Measurements from ENCODE around the gene ARL5C.
"Not testable (repeated sequence)": the region's sequence is repeated elsewhere in the genome, so short reads cannot be mapped to it uniquely, and the experiment has no call there.

ARL5C gene

DNA sequence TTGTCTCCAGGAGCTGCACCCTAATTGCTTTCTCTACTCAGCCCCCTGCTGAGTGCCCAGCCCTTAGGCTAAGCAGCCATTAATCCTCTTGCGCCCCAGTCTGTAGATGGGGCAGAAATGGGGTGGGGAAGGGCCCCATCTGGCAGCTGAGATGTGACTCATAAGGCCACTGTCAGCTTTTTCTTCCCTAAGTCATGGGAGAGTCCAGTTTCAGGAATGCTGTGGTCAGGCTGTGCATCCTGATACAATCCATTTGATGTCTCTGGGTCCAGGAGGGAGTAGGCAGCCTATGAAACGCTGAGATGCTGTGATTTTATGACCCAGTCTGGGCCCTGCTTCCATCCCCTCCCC, 26.8 kb downstream of the ARL5C start:
- DNase-seq, result no peak

DNA sequence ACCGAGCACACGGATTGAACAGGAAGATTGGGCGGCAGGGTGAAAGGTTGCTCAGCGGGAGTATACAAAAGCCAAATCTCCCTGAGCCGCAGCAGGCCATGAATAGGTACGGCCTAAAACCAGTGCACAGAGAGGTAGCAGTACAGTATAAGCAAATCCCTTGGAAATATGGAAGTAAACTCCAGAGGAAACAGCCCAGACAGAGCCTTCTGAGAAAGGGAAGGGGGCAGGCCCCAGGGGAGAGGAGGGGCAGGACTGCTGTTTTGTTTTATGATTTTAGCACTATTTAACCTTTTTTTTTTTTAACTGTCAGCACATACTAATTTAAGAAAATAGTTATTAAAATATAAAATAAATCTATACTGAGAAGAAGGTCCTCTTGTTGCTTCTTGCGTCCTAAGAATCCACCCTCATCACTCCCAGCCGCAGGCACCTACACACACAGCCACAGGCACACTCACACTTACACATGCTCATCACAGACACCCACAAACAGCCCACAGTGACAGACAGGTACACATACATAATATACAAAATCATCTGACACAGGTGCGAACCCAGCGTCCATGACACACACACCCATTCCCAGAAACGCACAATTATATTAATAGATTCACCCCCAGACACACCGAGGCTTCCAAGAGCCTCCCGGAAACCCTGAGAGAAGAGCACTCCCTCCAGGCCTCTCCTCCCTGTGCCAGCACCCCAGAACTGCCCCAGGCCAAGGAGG, 27.4 kb downstream of the ARL5C start:
- DNase-seq, result no peak

DNA sequence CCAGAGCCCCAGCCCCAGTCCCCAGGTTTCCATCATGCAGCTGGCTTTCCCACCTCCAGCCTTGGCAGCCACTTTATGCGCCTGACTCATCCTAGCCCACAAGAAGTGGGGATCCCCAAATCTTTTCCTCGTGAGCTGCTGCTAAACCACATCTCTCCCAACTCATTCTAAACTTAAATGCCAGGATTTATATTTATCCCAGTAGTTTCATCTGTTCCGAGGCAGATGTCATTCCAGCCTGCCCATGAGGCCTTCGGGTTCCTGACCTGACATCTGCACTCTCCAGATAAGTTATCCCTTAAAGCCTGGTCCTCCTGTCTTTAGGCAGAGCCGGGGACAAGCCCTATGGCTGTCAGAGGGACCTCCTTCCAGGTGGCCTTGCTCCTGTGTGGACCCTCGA, 31.1 kb downstream of the ARL5C start:
- DNase-seq, result no peak

DNA sequence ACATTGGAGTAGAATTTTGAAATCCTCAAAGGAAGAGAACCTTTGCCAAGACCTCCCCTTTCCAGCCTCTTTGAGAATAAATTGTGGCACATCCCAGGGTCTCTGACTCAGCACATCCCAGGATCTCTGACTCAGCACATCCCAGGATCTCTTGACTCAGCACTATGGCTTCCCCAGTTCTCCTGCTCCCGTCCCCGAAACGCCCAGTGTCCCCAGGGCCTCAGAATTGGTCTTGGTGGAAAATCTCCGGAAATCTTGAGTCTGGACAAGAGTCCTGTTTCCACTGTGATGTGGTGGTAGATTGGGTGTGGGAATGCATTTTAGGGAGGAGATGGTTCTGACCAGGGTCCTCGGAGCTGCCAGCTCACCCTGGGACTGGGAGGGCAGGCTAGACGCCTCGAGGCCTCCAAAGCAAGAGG, 33.8 kb downstream of the ARL5C start:
- no peak for DNase-seq

DNA sequence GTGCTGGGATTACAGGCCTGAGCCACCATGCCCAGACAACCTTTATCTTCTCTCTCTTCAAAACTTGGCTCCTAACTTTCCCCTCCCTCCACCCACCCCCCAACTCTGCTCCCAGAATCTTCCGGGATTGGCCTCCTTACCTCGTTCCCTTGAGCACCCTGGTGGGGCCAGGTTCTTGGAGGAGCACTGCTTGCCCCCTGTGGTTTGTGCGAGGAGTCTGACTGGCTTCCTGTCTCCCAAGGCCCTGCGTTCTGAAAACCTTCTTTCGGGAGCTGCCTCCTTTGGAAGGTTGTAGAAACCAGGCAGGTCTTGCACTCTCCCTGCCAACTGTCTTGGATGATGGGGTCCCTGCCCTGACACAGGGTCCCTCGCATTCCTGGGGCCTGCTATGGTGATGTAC, 34.3 kb downstream of the ARL5C start:
- no peak for DNase-seq

DNA sequence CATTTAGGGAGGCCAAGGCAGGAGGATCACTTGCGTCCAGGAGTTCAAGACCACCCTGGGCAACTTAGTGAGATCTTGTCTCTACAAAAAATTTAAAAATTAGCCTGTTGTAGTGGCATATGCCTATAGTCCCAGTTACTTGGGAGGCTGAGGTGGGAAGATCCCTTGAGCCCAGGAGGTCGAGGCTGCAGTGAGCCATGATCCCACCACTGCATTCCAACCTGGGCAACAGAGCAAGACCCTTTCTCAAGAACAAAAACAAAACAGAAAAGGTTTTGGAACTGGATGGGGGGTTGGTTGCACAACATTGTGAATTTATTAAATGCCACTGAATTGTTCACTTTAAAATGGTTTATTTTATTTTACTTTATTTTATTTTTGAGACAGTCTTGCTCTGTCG, 35.8 kb downstream of the ARL5C start:
- no peak for DNase-seq

DNA sequence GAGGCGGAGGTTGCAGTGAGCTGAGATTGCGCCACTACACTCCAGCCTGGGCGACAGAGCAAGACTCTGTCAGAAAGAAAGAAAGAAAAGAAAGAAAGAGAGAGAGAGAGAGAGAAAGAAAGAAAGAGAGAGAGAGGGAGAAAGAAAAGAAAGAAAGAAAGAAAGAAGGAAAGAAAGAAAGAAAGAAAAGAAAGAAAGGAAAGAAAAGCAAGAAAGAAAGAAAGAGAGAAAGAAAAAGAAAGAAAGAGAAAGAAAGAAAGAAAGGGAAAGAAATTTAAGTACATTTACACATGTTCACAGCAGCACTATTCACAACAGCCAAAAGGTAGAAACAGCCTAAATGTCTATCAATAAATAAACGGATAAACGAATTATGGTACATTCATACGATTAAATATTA, 36.4 kb downstream of the ARL5C start:
- DNase-seq, result not testable (repeated sequence)

DNA sequence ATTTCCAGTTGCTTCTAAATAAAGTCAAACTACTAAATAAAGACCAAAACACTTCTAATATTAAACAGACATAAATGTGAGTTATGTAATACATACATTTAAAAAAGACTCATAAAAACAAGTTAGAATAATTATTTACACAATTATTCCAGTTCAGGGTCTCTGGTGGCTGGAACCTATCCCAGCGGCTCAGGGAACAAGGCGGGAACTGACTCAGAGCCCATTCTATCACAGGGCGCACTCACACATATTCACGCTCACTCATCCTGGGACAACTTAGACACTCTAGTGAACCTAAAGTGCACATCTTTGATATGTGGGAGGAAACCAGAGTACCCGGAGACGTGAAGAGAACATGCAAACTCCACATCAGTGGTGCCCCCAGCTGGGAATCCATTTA, 39.5 kb downstream of the ARL5C start:
- no peak for DNase-seq

DNA sequence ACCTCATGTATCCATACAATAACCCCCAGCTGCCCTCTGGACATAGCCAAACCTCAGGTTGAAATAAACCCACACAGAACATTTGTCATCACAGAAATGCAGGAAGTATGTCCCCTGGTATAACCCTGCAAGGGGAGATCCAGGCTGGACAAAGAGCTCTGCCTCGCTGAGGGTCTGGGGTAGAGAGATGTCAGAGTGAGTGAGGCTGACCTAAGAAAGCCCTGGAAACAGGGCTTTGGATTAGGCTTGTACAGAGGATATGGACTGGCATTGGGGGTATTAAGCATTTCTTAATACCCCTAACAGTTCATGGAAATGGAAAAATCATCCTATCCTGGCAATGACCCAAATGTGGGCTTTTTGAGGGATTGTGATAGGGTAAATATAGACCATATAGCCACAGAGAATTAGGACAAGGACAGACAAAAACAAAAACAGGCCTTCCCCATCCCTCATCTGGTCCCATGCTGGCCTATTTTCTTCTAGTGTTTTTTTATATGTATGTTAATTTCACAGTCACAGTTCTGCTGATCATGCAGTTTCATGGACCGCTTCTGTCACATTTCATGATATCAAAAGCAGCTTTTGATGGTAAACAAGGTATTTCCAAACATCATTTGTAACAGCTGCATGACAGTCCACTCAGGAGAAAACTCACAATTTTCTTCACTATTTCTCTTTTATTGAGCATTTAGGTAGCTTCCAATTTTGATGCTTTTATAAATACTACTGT, 40.7 kb downstream of the ARL5C start:
- DNase-seq, result no peak

DNA sequence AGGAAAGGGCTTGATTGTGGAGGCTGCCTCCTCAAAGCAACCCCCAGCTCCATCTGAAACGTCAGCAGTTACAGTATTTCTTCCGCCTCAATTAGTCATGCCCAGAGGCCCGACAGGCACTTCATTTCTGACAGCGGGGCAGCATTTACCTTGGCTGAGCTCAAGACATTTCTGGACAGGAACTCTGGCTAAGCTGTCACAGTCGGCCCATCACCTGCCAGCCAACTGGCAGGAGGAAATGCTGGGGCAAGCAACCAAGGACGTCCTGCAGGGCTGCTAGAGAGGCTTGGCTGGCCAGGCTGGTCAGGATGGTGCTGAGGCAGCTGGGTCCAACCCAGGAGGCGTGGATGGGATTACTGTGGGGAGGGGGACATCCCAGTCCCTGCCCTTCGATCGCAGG, 42.3 kb downstream of the ARL5C start:
- DNase-seq, result no peak

DNA sequence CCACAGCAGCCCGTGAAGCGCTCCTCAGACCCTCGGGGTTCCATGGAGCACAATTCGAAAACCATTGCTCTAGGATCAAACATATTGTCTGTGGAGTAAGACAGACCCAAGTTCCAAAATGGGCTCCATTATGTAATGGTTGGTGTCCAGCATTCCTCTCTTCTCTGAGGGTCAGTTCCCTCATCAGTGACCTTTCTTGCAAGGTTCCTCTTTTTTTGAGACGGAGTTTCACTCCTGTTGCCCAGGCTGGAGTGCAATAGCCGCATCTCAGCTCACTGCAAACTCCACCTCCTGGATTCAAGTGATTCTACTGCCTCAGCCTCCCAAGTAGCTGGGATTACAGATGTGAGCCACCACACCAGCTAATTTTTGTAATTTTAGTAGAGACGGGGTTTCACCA, 43.0 kb downstream of the ARL5C start:
- DNase-seq, result peak; percentile 73

DNA sequence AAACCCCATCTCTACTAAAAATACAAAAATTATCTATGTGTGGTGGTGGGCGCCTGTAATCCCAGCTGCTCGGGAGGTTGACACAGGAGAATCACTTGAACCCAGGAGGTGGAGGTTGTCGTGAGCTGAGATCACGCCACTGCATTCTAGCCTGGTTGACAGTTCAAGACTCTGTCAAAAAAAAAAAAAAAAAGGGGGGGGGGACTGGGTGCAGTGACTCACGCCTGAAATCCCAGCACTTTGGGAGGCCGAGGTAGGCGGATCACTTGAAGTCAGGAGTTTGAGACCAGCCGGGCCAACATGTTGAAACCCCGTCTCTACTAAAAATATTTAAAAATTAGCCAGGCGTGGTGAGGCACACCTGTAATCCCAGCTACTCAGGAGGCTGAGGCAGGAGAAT, 44.0 kb downstream of the ARL5C start:
- not testable (repeated sequence) for DNase-seq

DNA sequence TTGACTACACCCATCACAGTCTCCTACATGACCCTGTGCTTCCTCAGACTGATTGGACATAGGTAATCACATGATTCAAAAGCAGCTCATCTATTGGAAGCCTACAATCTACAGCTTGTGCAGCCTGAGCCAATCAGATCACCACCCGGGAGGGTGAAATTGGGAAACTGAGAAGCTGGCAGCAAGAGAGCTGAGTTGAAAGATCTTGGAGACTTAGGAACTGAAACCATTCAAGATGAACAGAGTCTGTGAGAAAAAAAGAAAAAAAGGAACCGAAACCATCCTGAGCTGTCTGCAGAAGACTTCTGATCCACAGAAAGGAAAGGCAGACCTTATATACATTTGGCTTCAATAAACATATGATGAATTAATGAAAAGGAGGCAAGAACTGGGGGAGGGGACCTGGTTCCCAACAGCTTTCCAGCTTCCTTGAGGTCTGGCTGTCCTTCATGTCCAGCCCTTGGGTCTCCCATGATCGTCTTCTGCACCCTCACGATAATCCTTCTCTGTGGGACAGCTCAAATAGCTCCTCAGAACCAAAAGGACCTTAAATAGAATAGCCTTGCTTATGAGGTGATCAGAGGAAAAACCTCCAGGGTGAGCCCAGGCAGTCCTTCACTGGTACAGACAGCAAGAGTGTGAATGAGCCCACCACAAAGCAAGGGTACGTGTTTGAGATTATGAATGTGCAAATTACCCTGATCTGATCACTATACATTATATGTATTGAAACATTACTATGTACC, 47.1 kb downstream of the ARL5C start:
- DNase-seq, result peak; percentile 99

DNA sequence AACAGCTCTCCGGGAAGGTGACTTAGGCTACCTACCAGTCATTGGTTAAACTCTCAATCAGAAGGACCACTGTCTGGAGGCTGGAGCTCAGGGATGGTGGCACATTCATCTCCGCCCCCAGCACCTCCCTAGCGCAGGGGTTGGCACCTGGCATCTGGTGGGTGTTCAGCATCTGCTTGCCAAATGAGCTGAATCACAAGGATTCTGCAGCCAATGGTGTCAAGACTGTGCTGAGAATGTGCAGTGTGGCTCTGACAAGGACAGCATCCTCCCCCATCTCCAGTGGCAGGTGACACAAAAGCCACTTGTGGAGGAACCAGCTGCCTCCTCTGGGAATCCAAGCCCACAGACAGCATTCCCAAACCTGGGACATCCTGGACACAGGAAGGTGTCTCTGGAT, 49.7 kb downstream of the ARL5C start:
- DNase-seq, result no peak

DNA sequence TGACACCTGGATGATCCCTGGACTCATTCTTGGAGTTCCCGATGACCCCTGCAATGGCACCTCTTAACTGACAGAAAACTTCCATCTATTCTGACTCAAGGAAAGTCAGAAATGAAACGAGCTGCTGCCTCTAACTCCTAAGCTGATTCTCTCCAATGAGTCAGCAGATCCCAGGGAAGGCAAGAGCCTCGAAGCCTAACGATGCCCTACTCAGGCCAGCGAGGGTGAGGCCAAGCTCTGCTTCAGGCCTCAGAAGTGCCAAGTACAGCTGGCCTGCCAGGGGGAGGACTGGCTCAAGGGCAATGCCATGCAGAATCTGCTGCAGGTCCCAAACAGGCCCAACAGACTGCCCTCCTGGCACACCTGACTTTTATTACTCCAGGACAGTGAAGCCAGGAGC, 50.8 kb downstream of the ARL5C start:
- DNase-seq, result no peak

DNA sequence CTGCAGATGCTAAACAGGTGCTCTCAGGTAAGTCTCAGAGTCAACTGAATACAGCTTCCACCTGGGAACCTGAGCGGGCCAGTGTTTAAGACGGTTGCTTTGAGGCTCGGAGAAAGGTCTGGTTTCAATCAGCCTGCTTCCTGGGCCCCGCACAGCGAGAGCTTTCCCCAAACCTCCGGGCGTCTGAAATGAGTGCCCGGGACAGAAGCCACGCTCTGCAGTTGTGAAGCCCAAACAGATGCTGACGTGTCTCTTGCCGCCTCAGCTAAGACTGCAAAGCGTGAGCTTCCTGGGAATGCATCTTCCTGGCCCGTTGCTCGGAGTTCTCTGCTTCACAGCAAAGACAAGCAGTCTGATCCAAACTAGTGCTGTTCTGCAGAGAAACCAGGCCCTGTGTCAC, 51.2 kb downstream of the ARL5C start:
- no peak for DNase-seq

DNA sequence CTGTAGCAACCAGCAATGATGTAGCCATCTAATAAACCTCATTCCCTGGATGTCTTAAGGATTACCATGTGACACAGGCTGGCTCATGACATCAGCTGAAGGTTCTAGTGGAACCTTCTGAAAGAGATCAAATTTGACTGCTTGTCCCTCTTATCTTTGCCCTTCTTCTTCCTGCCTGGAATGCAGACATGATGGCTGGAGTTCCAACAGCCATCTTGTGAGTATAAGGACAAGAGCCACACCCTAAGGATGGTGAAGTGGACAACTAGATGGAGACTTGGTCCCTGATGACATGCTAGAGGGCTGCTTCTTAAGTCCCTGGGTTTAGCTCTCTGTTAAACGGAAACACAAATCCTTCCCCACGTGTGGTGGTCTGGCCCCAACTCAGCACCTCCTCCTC, 52.1 kb downstream of the ARL5C start:
- DNase-seq, result no peak

DNA sequence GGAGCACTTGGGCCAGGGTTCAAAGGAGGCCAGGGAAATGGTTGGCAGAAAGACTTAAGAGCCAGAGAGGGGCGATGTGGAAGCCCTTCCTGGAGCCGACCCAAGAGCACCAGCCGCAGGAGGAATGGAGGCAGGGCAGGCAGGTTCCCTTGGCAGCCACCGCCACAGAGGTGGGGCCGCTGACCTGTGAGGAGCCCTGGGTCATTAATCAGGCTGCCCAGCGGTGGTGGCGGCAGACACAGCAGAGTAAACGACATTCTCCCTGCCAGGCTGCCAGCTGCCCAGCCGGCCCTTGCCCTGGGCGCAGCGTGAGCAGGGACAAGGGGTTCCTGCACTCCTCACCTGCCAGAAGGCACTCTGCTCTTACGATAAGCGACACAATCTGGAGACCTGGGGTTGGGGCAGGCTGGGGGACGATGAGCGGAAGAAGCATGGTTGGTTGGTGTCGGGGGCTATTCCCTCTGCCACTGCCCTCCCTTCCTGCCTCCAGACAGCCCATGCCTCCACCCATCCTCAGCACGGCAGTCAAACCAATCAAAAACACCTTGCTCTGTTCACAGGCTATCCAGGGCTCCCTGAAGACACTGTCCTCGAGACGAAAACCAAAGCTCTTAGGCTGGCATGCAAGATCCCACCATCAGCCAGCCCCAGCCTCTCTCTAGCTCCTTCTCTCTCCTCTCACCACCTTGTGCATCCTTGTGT, 55.4 kb downstream of the ARL5C start:
- no peak for DNase-seq

DNA sequence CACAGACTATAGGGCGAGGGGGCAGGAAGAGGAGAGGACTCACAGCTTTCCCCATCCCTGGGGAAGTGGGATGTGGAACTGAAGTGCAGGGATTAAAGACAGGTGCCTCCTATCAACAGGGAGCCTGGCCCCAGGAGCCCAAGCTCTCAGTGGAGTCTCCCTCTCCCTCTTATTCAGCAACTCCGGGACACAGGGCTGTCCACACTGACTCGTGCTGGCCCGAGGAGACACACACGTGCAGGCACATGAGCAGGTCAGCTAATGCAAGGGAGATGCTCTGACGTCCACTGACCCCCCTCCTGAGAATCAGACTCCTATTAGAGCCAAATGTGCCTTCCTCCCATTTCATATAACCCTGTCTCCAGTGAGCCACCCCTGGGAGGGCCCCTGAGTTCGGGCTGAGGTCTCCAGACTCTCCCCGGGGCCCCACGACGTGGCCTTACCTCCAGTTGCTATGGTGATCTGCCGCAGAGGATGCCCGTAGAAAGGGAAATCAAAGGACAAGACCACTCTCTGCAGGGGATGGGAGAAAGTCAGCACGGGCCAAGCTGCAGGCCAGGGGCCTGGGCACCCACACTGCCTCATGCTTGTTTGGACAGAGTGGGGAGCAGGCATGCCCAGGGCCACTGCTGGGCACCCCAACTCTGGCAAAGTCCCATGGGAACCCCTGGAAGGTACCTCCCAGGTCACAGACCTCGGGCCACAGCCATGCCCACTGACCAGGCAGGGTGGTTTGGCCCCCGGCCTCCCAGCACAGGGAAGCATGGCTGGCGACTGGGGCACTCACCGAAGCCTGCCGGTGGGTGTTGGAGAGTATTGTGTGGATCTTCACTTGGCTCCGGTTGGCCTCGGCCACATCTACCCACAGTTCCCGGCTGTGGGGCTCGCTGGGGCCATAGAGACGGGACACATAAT, 57.2 kb downstream of the ARL5C start:
- no peak for DNase-seq

DNA sequence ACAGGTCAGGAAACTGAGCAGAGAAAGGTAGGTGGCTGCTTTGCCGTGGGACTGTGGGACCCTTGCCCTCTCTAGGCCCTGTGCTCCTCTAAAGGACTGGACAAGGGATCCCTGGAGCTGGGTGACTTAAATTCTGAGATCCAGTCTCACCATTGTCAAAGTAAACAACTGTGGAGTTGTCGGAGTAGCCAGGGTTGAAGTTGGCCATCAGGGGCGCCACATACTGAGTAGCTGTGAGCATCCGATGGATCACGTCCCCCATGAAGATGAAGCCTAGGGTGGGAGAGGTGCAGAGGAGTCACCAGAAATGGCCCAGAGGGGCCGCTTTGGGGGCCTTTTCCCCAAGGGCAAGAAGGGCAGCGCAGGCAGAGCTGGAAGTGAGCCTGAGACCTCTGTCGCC, 58.0 kb downstream of the ARL5C start:
- no peak for DNase-seq

DNA sequence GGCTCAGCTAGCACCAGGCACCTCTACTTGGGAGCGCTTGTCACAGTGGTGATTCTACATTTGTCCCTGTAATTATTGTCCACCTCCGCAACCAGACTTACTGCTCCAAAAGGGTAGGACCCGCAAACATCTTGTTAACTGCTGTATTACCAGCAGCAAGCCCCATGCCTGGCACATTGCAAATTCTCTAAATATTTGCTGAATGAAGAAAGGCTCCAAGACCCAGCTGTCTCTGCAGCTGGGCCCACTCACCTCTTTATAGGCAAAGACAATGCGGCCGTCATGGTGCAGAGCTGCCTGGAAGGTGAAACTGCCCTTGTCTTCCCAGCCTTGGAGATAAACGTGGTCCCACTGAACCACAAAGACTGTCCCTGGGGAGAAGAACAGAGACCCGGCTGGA, 58.8 kb downstream of the ARL5C start:
- DNase-seq, result no peak

All from MV-4-11 (cell line).